GM12878 (cell line): ENCODE results near the gene MALSU1. TPM values are rescaled to one million over a fixed set of nuclear protein-coding genes. Genes with fewer than 3 reads are reported as not detected.

Source experiments
- CHD1 ChIP-seq: IDR thresholded peaks from 2 replicates; pipeline ENCODE4 v1.6.1; 2012; ENCODE audit warnings: low read depth, low read length, improper control_type of control experiment
- FOXK2 ChIP-seq: fragments of 450-650 bp; IDR thresholded peaks from 2 replicates; pipeline ENCODE4 v1.6.1; 2017; ENCODE audit warnings: mild to moderate bottlenecking, moderate library complexity
- KDM1A ChIP-seq: fragments of 200-600 bp; sonication (generic); IDR thresholded peaks from 2 replicates; pipeline ENCODE4 v1.6.1; 2016; ENCODE audit warnings: borderline replicate concordance
- MTA3 ChIP-seq: IDR thresholded peaks from 2 replicates; pipeline ENCODE4 v1.6.1; 2012; ENCODE audit warnings: low read length, inconsistent platforms, borderline replicate concordance
- NFYA ChIP-seq: IDR thresholded peaks from 2 replicates; pipeline ENCODE4 v1.6.1; 2011; ENCODE audit warnings: low read depth, mild to moderate bottlenecking, low read length, improper control_type of control experiment, borderline replicate concordance
- NRF1 ChIP-seq: conservative IDR thresholded peaks from 2 replicates; pipeline ENCODE4 v1.6.1; 2011; ENCODE audit warnings: mild to moderate bottlenecking, low read depth, low read length, improper control_type of control experiment
- POLR2AphosphoS2 ChIP-seq: IDR thresholded peaks from 2 replicates; pipeline ENCODE4 v1.6.1; 2011; ENCODE audit warnings: low read depth, mild to moderate bottlenecking, low read length, improper control_type of control experiment, moderate library complexity
- RB1 ChIP-seq: fragments of 450-650 bp; formaldehyde crosslinking; IDR thresholded peaks from 2 replicates; pipeline ENCODE4 v1.6.1; 2017; ENCODE audit warnings: mild to moderate bottlenecking, borderline replicate concordance
- RELA ChIP-seq: fragments of 450-650 bp; IDR thresholded peaks from 2 replicates; pipeline ENCODE4 v1.8.0; 2014; ENCODE audit warnings: borderline replicate concordance; ENCODE audit not compliant: partially characterized antibody
- SIX5 ChIP-seq: IDR thresholded peaks from 2 replicates; pipeline ENCODE4 v1.6.1; 2011; ENCODE audit warnings: mild to moderate bottlenecking, low read depth, low read length, moderate library complexity; ENCODE audit not compliant: severe bottlenecking
- SMC3 ChIP-seq: IDR thresholded peaks from 2 replicates; pipeline ENCODE4 v1.6.1; 2011; ENCODE audit warnings: low read length, improper control_type of control experiment, borderline replicate concordance
- STAT3 ChIP-seq: IDR thresholded peaks from 2 replicates; pipeline ENCODE4 v1.6.1; 2011; ENCODE audit warnings: low read depth, low read length, improper control_type of control experiment
- SUPT20H ChIP-seq: IDR thresholded peaks from 2 replicates; pipeline ENCODE4 v1.6.1; 2011; ENCODE audit warnings: low read depth, mild to moderate bottlenecking, low read length, moderate library complexity, borderline replicate concordance; ENCODE audit not compliant: control insufficient read depth
- TAF1 ChIP-seq: IDR thresholded peaks from 2 replicates; pipeline ENCODE4 v1.6.1; 2011; ENCODE audit warnings: mild to moderate bottlenecking, low read depth, low read length, borderline replicate concordance
- TCF3 ChIP-seq: IDR thresholded peaks from 2 replicates; pipeline ENCODE4 v1.6.1; 2012; ENCODE audit warnings: low read depth, mild to moderate bottlenecking, low read length, borderline replicate concordance; ENCODE audit not compliant: insufficient read depth
- ZBED1 ChIP-seq: IDR thresholded peaks from 2 replicates; pipeline ENCODE4 v1.6.1; 2016; ENCODE audit warnings: borderline replicate concordance
- ZNF622 ChIP-seq: fragments of 450-650 bp; IDR thresholded peaks from 2 replicates; pipeline ENCODE4 v1.6.1; 2017; ENCODE audit warnings: mild to moderate bottlenecking, inconsistent platforms
- polyA plus RNA-seq, 11 experiments: library from polyadenylated mRNA; depleted of rRNA in 4 of 11; unstranded in 6 of 11; stranded (reverse) in 5 of 11; fragments of >200 nt; fragmentation: Nextera tagmentation in 4 of 11; fragmentation: Illumina TruSeq in 1 of 11; extraction: Ambion mirVana in 4 of 11; extraction: Trizol in 1 of 11; gene quantifications; 1 replicate in 1 of 11; 2 replicates in 10 of 11; pipeline versions ENCODE4 v1.2.1 to v1.2.3, GENCODE V29; 2011 to 2016; ENCODE audit warnings: inconsistent platforms in 2 of 11, missing spikeins in 2 of 11, low read depth in 1 of 11
- total RNA-seq, 4 experiments: library from RNA; depleted of rRNA in 3 of 4; stranded (reverse); fragments of >200 nt in 3 of 4; fragmentation: Illumina TruSeq in 1 of 4; extraction: Trizol in 1 of 4; gene quantifications; 2 replicates each; pipeline versions ENCODE4 v1.2.1 to v1.2.3, GENCODE V29; 2013 to 2021
- TF ChIP-seq, protein P1 (sequence below): IDR thresholded peaks from 2 replicates; pipeline ENCODE4 v1.6.1; 2011; ENCODE audit warnings: borderline replicate concordance, low read depth, mild to moderate bottlenecking, moderate library complexity, mixed read lengths, low read length; ENCODE audit not compliant: insufficient read depth; ENCODE audit errors: extremely low read length
- TF ChIP-seq, protein P2 (sequence below): fragments of 450-650 bp; IDR thresholded peaks from 2 replicates; pipeline ENCODE4 v1.6.1; 2016; ENCODE audit warnings: mild to moderate bottlenecking
- TF ChIP-seq, protein P3 (sequence below): fragments of 450-650 bp; IDR thresholded peaks from 2 replicates; pipeline ENCODE4 v1.6.1; 2016; ENCODE audit warnings: mild to moderate bottlenecking, moderate library complexity, borderline replicate concordance
- TF ChIP-seq, protein P4 (sequence below): IDR thresholded peaks from 2 replicates; pipeline ENCODE4 v1.6.1; 2012; ENCODE audit warnings: low read depth, low read length, improper control_type of control experiment
- TF ChIP-seq, protein P5 (sequence below): fragments of 450-650 bp; IDR thresholded peaks from 2 replicates; pipeline ENCODE4 v1.6.1; 2017; ENCODE audit warnings: mild to moderate bottlenecking

MALSU1 gene
- total and polyA plus RNA-seq, 10 of the 15 experiments (the other 5 are each of a cell fraction or from before 2014, with no cell fraction given) = 8.5 to 159 (median 73.7) TPM

DNA sequence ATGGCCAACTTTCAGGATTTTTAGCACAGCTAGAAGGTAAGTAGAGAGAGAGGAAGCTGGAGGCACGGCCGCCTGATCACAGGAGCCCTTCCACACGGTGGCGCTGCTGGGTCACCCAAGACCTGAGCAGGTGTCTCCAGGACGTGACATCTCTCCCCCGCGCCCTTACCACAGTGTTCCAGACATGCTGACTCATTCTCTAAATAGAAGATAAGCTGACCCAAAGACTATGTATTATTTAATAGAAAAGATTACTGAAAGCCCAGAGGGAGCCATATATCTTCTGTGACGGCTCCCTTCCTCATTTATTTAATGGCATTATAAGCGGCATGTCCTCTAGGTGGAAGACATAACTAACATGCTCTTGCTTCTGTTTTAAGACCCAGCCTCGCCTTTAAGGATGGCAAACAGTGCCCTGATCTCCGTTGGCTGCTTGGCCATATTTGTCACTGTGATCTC lies 26.0 kb upstream of the MALSU1 start (continued):
- TF ChIP-seq, protein P1, sequence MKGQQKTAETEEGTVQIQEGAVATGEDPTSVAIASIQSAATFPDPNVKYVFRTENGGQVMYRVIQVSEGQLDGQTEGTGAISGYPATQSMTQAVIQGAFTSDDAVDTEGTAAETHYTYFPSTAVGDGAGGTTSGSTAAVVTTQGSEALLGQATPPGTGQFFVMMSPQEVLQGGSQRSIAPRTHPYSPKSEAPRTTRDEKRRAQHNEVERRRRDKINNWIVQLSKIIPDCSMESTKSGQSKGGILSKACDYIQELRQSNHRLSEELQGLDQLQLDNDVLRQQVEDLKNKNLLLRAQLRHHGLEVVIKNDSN = no peak
- TF ChIP-seq CHD1 (0 out of 2 replicates have a peak, but pooled peaks have one; percentile 78), ZNF622 (no peak), MTA3 (no peak), SUPT20H (no peak), NRF1 (no peak), ZBED1 (no peak), POLR2AphosphoS2 (no peak), TCF3 (peak; percentile 93), RB1 (no peak), NFYA (no peak), KDM1A (no peak), RELA (no peak), TAF1 (peak; percentile 75; the same call in 1 of the 2 replicates), STAT3 (no peak), FOXK2 (no peak), SIX5 (no peak), SMC3 (peak; percentile 75)
- TF ChIP-seq, protein P2, sequence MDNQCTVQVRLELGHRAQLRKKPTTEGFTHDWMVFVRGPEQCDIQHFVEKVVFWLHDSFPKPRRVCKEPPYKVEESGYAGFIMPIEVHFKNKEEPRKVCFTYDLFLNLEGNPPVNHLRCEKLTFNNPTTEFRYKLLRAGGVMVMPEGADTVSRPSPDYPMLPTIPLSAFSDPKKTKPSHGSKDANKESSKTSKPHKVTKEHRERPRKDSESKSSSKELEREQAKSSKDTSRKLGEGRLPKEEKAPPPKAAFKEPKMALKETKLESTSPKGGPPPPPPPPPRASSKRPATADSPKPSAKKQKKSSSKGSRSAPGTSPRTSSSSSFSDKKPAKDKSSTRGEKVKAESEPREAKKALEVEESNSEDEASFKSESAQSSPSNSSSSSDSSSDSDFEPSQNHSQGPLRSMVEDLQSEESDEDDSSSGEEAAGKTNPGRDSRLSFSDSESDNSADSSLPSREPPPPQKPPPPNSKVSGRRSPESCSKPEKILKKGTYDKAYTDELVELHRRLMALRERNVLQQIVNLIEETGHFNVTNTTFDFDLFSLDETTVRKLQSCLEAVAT = peak; percentile 66; the same call in 1 of the 2 replicates
- TF ChIP-seq, protein P3, sequence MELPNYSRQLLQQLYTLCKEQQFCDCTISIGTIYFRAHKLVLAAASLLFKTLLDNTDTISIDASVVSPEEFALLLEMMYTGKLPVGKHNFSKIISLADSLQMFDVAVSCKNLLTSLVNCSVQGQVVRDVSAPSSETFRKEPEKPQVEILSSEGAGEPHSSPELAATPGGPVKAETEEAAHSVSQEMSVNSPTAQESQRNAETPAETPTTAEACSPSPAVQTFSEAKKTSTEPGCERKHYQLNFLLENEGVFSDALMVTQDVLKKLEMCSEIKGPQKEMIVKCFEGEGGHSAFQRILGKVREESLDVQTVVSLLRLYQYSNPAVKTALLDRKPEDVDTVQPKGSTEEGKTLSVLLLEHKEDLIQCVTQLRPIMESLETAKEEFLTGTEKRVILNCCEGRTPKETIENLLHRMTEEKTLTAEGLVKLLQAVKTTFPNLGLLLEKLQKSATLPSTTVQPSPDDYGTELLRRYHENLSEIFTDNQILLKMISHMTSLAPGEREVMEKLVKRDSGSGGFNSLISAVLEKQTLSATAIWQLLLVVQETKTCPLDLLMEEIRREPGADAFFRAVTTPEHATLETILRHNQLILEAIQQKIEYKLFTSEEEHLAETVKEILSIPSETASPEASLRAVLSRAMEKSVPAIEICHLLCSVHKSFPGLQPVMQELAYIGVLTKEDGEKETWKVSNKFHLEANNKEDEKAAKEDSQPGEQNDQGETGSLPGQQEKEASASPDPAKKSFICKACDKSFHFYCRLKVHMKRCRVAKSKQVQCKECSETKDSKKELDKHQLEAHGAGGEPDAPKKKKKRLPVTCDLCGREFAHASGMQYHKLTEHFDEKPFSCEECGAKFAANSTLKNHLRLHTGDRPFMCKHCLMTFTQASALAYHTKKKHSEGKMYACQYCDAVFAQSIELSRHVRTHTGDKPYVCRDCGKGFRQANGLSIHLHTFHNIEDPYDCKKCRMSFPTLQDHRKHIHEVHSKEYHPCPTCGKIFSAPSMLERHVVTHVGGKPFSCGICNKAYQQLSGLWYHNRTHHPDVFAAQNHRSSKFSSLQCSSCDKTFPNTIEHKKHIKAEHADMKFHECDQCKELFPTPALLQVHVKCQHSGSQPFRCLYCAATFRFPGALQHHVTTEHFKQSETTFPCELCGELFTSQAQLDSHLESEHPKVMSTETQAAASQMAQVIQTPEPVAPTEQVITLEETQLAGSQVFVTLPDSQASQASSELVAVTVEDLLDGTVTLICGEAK = no peak
- TF ChIP-seq, protein P4, sequence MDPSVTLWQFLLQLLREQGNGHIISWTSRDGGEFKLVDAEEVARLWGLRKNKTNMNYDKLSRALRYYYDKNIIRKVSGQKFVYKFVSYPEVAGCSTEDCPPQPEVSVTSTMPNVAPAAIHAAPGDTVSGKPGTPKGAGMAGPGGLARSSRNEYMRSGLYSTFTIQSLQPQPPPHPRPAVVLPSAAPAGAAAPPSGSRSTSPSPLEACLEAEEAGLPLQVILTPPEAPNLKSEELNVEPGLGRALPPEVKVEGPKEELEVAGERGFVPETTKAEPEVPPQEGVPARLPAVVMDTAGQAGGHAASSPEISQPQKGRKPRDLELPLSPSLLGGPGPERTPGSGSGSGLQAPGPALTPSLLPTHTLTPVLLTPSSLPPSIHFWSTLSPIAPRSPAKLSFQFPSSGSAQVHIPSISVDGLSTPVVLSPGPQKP = no peak
- TF ChIP-seq, protein P5, sequence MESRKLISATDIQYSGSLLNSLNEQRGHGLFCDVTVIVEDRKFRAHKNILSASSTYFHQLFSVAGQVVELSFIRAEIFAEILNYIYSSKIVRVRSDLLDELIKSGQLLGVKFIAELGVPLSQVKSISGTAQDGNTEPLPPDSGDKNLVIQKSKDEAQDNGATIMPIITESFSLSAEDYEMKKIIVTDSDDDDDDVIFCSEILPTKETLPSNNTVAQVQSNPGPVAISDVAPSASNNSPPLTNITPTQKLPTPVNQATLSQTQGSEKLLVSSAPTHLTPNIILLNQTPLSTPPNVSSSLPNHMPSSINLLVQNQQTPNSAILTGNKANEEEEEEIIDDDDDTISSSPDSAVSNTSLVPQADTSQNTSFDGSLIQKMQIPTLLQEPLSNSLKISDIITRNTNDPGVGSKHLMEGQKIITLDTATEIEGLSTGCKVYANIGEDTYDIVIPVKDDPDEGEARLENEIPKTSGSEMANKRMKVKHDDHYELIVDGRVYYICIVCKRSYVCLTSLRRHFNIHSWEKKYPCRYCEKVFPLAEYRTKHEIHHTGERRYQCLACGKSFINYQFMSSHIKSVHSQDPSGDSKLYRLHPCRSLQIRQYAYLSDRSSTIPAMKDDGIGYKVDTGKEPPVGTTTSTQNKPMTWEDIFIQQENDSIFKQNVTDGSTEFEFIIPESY = no peak
